Naive thymus-derived CD4-positive, alpha-beta T cell (primary cell): ENCODE results near the gene NPC1. TPM values are rescaled to one million over a fixed set of nuclear protein-coding genes. Genes with fewer than 3 reads are reported as not detected.
A peak's percentile ranks its signal among the peaks of the same experiment; 100 is the strongest.

Experiments used
- ATAC-seq: fragments of 150-1000 bp; cut with Tn5 transposase; 2 replicates; pipeline ENCODE4 v1.10.0; 2021; ENCODE audit warnings: mild to moderate bottlenecking, moderate library complexity
- CTCF ChIA-PET: fragments of 350-600 bp; sonication (Branson Sonifier 250); formaldehyde crosslinking; loops from one replicate; lab custom pipeline; 2021; ENCODE audit warnings: antibody characterized with exemption; lab: Charles Lee
- POLR2A ChIA-PET: fragments of 350-600 bp; sonication (Branson Sonifier 250); formaldehyde crosslinking; loops from one replicate; lab custom pipeline; 2021; ENCODE audit warnings: antibody characterized with exemption, inconsistent platforms; lab: Charles Lee
- DNase-seq, 9 donors: peaks; one replicate each; pipeline versions ENCODE4 v3.0.0 to v3.0.0-alpha.2; 2020 to 2022; ENCODE audit warnings: mixed read lengths in 1 of 9
- H3K27ac ChIP-seq: one replicate; pipeline ENCODE4 v1.7.0; 2013; ENCODE audit warnings: mild to moderate bottlenecking, low read depth, low read length, moderate library complexity
- H3K27me3 ChIP-seq, 2 donors: one replicate each; pipeline ENCODE4 v1.7.0; 2013; ENCODE audit warnings: low read length in 2 of 2, mild to moderate bottlenecking in 2 of 2, moderate library complexity in 2 of 2; ENCODE audit not compliant: control insufficient read depth in 2 of 2, insufficient read depth in 2 of 2
- H3K36me3 ChIP-seq, 3 experiments: 1 replicate in 2 of 3; 2 replicates in 1 of 3; pipeline ENCODE4 v1.7.0; 2013; ENCODE audit warnings: low read length in 3 of 3, mild to moderate bottlenecking in 3 of 3, moderate library complexity in 1 of 3; ENCODE audit not compliant: insufficient read depth in 3 of 3, control insufficient read depth in 2 of 3
- H3K4me1 ChIP-seq, 2 donors: one replicate each; pipeline ENCODE4 v1.7.0; 2013; ENCODE audit warnings: low read length in 2 of 2, mild to moderate bottlenecking in 2 of 2, moderate library complexity in 1 of 2; ENCODE audit not compliant: control insufficient read depth in 2 of 2, insufficient read depth in 2 of 2
- H3K4me3 ChIP-seq: 2 replicates; pipeline ENCODE4 v1.7.0; 2013; ENCODE audit warnings: mild to moderate bottlenecking, low read length
- H3K9me3 ChIP-seq, 3 experiments: 1 replicate in 2 of 3; 2 replicates in 1 of 3; pipeline ENCODE4 v1.7.0; 2013; ENCODE audit warnings: low read length in 3 of 3; ENCODE audit not compliant: control insufficient read depth in 2 of 3
- H3K27ac Mint-ChIP-seq, 9 donors: one replicate each; pipeline ENCODE4 v1.8.0; 2020 to 2022; ENCODE audit warnings: mixed read lengths in 9 of 9, mild to moderate bottlenecking in 8 of 9, moderate library complexity in 5 of 9, inconsistent platforms in 2 of 9
- H3K27me3 Mint-ChIP-seq, 5 donors: one replicate each; pipeline ENCODE4 v1.8.0; 2021 to 2022; ENCODE audit warnings: mixed read lengths in 5 of 5, mild to moderate bottlenecking in 1 of 5
- H3K36me3 Mint-ChIP-seq, 5 donors: one replicate each; pipeline ENCODE4 v1.8.0; 2020 to 2022; ENCODE audit warnings: mixed read lengths in 5 of 5, mild to moderate bottlenecking in 3 of 5, inconsistent platforms in 1 of 5
- H3K4me1 Mint-ChIP-seq, 7 donors: one replicate each; pipeline ENCODE4 v1.8.0; 2020 to 2022; ENCODE audit warnings: mixed read lengths in 7 of 7, mild to moderate bottlenecking in 3 of 7, inconsistent platforms in 1 of 7
- H3K4me3 Mint-ChIP-seq, 10 donors: one replicate each; pipeline ENCODE4 v1.8.0; 2020 to 2022; ENCODE audit warnings: mild to moderate bottlenecking in 10 of 10, mixed read lengths in 10 of 10, moderate library complexity in 6 of 10, inconsistent platforms in 2 of 10
- H3K9me3 Mint-ChIP-seq, 11 donors: one replicate each; pipeline ENCODE4 v1.8.0; 2020 to 2022; ENCODE audit warnings: mixed read lengths in 11 of 11, mild to moderate bottlenecking in 4 of 11, inconsistent platforms in 1 of 11, moderate library complexity in 1 of 11
- intact Hi-C, 2 donors: fragments of 100-400 bp; cut with micrococcal nuclease; formaldehyde crosslinking; loops; one replicate each; pipeline ENCODE4 v1.15.1; 2023
- polyA plus RNA-seq, 2 donors: library from polyadenylated mRNA; unstranded; fragments of 300-500 nt; fragmentation: Illumina TruSeq; gene quantifications; one replicate each; pipeline ENCODE4 v1.2.3, GENCODE V29; 2021
- total RNA-seq, 6 experiments: library from RNA in 5 of 6; stranded (reverse) in 5 of 6; gene quantifications; 1 replicate in 5 of 6; 2 replicates in 1 of 6; pipeline ENCODE4 v1.2.3 and lab custom pipeline; 2021 to 2026

NPC1 gene
- total and polyA plus RNA-seq, 7 experiments from 2014 or later: 4.6 to 49.3 (median 29.9) TPM

DNA sequence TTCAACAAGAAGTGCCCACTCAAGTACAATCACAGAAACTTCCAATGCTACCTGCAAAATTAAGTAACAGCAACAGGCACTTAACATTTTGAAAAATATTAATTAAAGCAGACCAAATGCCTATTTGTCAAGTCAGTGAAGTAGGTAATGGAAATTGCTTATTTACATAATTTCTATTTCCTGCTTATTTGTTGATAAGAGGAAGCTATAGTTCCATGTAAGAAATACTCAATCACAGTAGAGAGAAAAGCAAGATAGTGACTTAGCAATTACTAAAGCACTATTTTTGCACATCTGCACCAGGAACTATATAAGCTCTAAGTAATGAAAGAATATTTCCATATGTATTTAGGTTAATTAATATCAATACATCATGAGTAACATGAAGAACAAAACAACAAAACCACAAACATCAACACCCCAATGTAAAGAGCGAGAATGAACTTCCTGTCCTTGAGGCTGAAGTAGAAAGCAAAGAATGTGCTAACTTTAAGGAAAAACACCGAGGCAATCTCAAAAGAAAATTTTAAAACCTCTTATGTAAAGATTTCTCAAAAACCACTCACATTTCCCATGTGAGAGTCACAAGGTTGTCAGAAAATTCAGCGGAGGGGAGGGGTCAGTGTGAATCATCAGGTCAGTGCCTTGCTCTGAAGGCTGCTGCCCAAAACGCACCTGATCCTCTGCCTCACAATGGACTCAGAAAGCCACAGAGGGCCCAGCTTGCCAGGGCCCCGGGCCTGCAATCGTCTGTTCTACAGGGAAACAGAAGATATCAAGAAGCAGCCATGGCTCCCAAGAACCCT lies 12.5 kb downstream of the NPC1 start:
- peak; percentile 58 for ATAC-seq
- Mint-ChIP-seq H3K36me3 (peaks cover 7 to 36% (median 24%) of the 10 kb centered on the region in 5 donors), H3K9me3 (no peaks in the 10 kb centered on the region), H3K27me3 (no peaks in the 10 kb centered on the region), H3K4me1 (peaks cover 27 to 60% (median 41%) of the 10 kb centered on the region in 7 donors), H3K4me3 (peak overlapping the region; percentile 17 to 73 (median 49)), H3K27ac (peak overlapping the region; percentile 56 to 91 (median 66))
- H3K36me3 ChIP-seq: peaks cover 0 to 8% (median 6%) of the 10 kb centered on the region in 3 experiments
- peak overlapping the region; percentile 30 for H3K27ac ChIP-seq
- CTCF ChIA-PET: no interaction called here
- H3K27me3 ChIP-seq: no peaks in the 10 kb centered on the region
- peak in 1 of 9 donors; percentile 38 for DNase-seq
- peaks cover 17 to 66% of the 10 kb centered on the region in 2 donors for H3K4me1 ChIP-seq
- intact Hi-C loops: loop anchor here (1.0 kb wide), 1 partner anchor 12 kb away; the partner anchor contains the start of gene NPC1 (in 2 of the 2)
- H3K9me3 ChIP-seq: no peaks in the 10 kb centered on the region
- H3K4me3 ChIP-seq: peak overlapping the region; percentile 26
- POLR2A ChIA-PET: interaction anchor here (0.8 kb wide), 1 partner anchor 36 kb away, joined by 3 read pairs; no protein-coding TSS in a partner anchor

DNA sequence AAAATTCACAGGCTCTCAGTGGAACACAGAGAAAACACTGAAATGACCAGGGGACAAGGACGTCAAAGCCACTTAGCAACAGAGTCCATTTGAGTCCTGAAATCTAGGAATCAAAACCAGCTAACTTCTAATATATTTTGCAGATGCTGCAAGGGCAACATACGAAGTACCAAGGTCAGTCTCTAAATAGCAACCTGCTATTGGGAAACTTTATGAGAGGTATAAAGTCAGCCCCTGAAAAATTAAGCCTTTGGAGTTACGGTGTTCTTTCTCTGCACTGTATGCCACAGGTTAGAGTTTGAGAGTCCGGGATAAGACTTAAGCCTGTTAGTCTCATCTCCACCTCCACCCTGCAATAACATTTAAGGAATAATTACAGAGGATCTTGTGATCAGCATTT lies 13.3 kb downstream of the NPC1 start:
- Histone ChIP-seq H3K27ac (no peak overlapping the region), H3K9me3 (no peaks in the 10 kb centered on the region), H3K4me3 (no peak overlapping the region), H3K27me3 (no peaks in the 10 kb centered on the region), H3K4me1 (peaks cover 17 to 61% of the 10 kb centered on the region in 2 donors), H3K36me3 (peaks cover 0 to 16% (median 12%) of the 10 kb centered on the region in 3 experiments)
- POLR2A ChIA-PET: interaction anchor here (0.7 kb wide), 1 partner anchor 45 kb away, joined by 4 read pairs; no protein-coding TSS in a partner anchor
- Mint-ChIP-seq H3K4me1 (peaks cover 21 to 52% (median 36%) of the 10 kb centered on the region in 7 donors), H3K36me3 (peaks cover 8 to 38% (median 24%) of the 10 kb centered on the region in 5 donors), H3K4me3 (peak overlapping the region in 1 of 10 donors; percentile 15), H3K27ac (peak overlapping the region in 4 of 9 donors; percentile 56 to 91 (median 72)), H3K27me3 (no peaks in the 10 kb centered on the region), H3K9me3 (no peaks in the 10 kb centered on the region)
- intact Hi-C loops: no loop called here
- ATAC-seq (no peak), DNase-seq (no peak)
- CTCF ChIA-PET: no interaction called here

DNA sequence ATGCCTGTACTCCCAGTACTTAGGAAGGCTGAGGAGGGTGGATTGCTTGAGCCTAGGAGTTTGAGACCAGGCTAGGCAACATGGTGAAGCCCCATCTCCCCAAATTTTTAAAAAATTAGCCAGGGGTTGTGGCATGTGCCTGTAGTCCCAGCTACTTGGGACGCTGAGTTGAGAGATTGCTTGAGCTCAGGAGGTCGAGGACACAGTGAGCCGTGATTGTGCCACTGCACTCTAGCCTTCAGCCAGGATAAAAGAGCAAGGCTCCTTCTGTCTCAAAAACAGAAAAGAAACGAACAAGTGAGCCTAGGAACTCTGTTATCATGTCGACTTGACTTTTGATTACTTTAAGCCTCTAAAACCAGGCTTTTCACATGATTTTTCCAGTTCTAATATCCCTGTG lies 13.7 kb downstream of the NPC1 start:
- H3K27ac Mint-ChIP-seq: peak overlapping the region in 3 of 9 donors; percentile 31 to 66 (median 34)
- no peak for DNase-seq

DNA sequence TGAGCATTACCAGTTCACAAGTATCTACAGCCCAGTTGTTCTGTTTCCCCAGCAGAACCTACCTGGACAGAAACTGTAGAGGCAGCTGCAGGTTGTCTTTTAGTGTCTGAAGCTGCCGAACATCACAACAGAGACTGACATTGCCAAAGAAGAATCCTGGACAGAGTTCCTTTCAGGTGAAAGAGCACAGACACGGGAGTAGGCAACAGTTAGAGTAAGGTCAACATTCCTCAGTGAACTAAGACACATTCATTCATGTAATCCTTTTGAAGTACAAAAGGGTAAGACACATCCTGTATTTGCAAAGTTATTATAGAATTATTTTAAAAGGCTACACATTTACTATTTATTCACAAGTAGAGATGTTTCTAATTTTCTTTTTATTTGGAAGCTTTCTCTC lies 14.3 kb downstream of the NPC1 start:
- intact Hi-C loops: no loop called here
- Mint-ChIP-seq H3K4me3 (no peak overlapping the region), H3K27me3 (no peaks in the 10 kb centered on the region), H3K36me3 (peaks cover 13 to 46% (median 30%) of the 10 kb centered on the region in 5 donors), H3K27ac (peak overlapping the region in 4 of 9 donors; percentile 31 to 88 (median 50)), H3K9me3 (peaks cover 0 to 1% (median 0%) of the 10 kb centered on the region in 11 donors), H3K4me1 (peaks cover 21 to 50% (median 36%) of the 10 kb centered on the region in 7 donors)
- H3K4me3 ChIP-seq: no peak overlapping the region
- ChIA-PET CTCF (interaction anchor here (0.6 to 1.3 kb wide), 3 partner anchors 10 to 241 kb away, joined by 3 to 4 read pairs (median 4); no protein-coding TSS in a partner anchor), POLR2A (no interaction called here)
- peaks cover 0 to 23% (median 18%) of the 10 kb centered on the region in 3 experiments for H3K36me3 ChIP-seq
- DNase-seq: no peak
- ATAC-seq: no peak
- H3K27ac ChIP-seq: no peak overlapping the region
- peaks cover 17 to 61% of the 10 kb centered on the region in 2 donors for H3K4me1 ChIP-seq
- H3K27me3 ChIP-seq: no peaks in the 10 kb centered on the region
- H3K9me3 ChIP-seq: no peaks in the 10 kb centered on the region

More for the DNA sequence above, 13.7 kb downstream of the NPC1 start:
- peaks cover 17 to 61% of the 10 kb centered on the region in 2 donors for H3K4me1 ChIP-seq
- peaks cover 0 to 17% (median 13%) of the 10 kb centered on the region in 3 experiments for H3K36me3 ChIP-seq
- Mint-ChIP-seq H3K36me3 (peaks cover 9 to 41% (median 26%) of the 10 kb centered on the region in 5 donors), H3K9me3 (no peaks in the 10 kb centered on the region), H3K27me3 (no peaks in the 10 kb centered on the region), H3K4me3 (no peak overlapping the region), H3K4me1 (peaks cover 21 to 50% (median 36%) of the 10 kb centered on the region in 7 donors)
- H3K27me3 ChIP-seq: no peaks in the 10 kb centered on the region
- H3K27ac ChIP-seq: no peak overlapping the region
- no peaks in the 10 kb centered on the region for H3K9me3 ChIP-seq
- ChIA-PET POLR2A (interaction anchor here (0.7 kb wide), 1 partner anchor 45 kb away, joined by 4 read pairs; no protein-coding TSS in a partner anchor), CTCF (interaction anchor here (1.0 to 1.3 kb wide), 2 partner anchors 11 to 16 kb away, joined by 3 to 4 read pairs; no protein-coding TSS in a partner anchor)
- no peak for ATAC-seq
- intact Hi-C loops: no loop called here
- no peak overlapping the region for H3K4me3 ChIP-seq

DNA sequence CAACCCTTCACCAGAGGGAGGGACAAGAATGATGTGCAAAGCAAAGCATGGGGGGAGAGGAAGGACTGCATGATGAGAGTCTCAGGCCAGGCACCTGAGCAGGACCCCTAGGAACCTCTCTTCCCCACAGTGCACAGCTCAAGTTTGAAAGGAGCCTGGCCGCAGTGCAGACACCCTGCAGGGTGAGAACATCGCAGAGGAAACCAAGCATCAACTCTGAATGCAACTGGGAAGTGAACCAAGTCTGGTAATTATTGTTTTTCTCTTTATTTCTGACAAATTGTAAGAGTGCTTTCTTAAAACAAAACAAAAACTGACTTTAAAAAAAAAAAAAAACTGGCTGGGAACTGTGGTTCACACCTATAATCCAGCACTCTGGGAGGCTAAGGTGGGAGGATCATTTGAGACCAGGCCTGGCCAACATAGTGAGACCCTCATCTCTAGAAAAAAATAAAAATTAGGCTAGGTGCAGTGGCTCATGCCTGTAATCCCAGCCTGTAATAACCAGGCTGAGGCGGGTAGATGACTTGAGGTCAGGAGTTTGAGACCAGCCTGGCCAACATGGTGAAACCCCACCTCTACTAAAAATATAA lies 15.3 kb downstream of the NPC1 start:
- H3K36me3 Mint-ChIP-seq: peaks cover 19 to 48% (median 27%) of the 10 kb centered on the region in 5 donors
- H3K27me3 Mint-ChIP-seq: no peaks in the 10 kb centered on the region
- DNase-seq (no peak), ATAC-seq (peak; percentile 74)
- peak overlapping the region in 1 of 10 donors; percentile 49 for H3K4me3 Mint-ChIP-seq
- ChIA-PET POLR2A (no interaction called here), CTCF (interaction anchor here (1.3 kb wide), 1 partner anchor 18 kb away, joined by 3 read pairs; no protein-coding TSS in a partner anchor)
- peaks cover 0 to 33% (median 22%) of the 10 kb centered on the region in 3 experiments for H3K36me3 ChIP-seq
- no peak overlapping the region for H3K27ac ChIP-seq
- peaks cover 0 to 1% (median 0%) of the 10 kb centered on the region in 11 donors for H3K9me3 Mint-ChIP-seq
- H3K9me3 ChIP-seq: no peaks in the 10 kb centered on the region
- H3K4me3 ChIP-seq: no peak overlapping the region
- intact Hi-C loops: no loop called here
- peak overlapping the region in 1 of 9 donors; percentile 18 for H3K27ac Mint-ChIP-seq
- H3K4me1 Mint-ChIP-seq: peaks cover 18 to 45% (median 32%) of the 10 kb centered on the region in 7 donors
- peaks cover 17 to 57% of the 10 kb centered on the region in 2 donors for H3K4me1 ChIP-seq
- H3K27me3 ChIP-seq: no peaks in the 10 kb centered on the region
